ENCODE data around the gene RNF5.

Gene RNF5

DNA sequence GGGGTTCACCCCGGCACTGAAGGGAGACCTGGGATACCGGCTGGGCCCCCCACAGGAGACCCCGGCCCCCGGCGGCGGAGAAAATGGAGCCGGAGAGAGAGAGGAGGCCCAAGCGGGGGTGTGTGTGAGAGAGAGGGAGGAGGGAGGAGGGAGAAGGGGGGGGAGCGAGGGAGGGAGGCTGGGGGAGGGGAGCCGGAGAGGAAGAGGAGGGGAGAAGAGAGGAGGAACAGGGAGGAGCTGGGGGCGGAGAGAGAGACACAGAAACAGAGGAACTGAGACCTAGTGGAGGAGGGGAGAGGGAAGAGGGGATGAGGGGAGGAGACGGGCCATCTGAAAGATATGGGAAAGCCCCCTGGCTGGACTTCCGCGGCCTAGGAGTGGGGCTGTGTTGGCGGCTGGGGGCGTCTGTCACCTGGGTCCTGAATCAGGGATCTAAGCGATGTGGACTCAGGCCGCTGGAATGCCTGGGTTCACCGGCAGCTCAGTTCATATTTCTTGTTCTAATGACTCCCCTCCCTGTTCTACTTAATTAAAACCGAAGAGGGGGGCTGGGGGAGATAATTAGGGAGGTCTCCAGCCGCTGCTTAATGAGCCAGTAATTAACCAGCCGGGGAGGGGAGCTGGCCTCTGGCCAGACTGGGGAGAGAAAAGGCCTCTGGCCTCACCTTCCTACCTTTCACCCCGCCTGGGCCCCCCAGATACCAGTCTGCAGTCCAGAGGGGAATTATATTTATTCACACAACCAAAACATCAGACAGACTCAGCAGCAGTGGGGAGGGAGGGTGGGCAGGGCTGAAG, 12.0 kb downstream of the RNF5 start, which contains the start of gene PBX2:
PBX2 (minus strand) TSS at position 149 of the 798 bp plus-strand sequence. CDS start 287 bp downstream, outside the sequence.
- peak within 1 kb of the TSS; percentile 77 for H3K27ac ChIP-seq (ENCODE audit: extremely low read depth, low read depth, low read length)
- ChIA-PET POLR2A (interaction anchor here (0.6 to 2.2 kb wide), 15 partner anchors 11 to 1082 kb away, joined by 3 to 18 read pairs (median 6); partner anchors contain the start of genes AGPAT1, ATF6B, FKBPL and GPANK1), CTCF (interaction anchor here (0.6 to 1.8 kb wide), 3 partner anchors 8 to 71 kb away, joined by 3 to 6 read pairs (median 3); no protein-coding TSS in a partner anchor)
- no peaks in the 10 kb centered on the region for H3K9me3 ChIP-seq (ENCODE audit: control insufficient read depth, insufficient read depth, low read depth, low read length)
- peaks cover 0 to 27% of the 10 kb centered on the region in 2 experiments; a peak in 1 of 3 replicates for H3K36me3 ChIP-seq (ENCODE audit: control insufficient read depth in 2 of 2, insufficient read depth in 1 of 2, low read length in 2 of 2)
- peak within 1 kb of the TSS; percentile 62 for H3K4me3 ChIP-seq (ENCODE audit: low read depth, low read length)
- H3K4me1 ChIP-seq (ENCODE audit: control insufficient read depth, insufficient read depth, low read length), result peaks cover 10% of the 10 kb centered on the region
- TF ChIP-seq ZNF600 (tag by site-specific recombination; IDR thresholded peaks at IDR 0.05) (peak; percentile 70; the same call in 1 of the 2 replicates), SP3 (tag by site-specific recombination; IDR thresholded peaks at IDR 0.05) (peak; percentile 96), ZNF391 (tag by site-specific recombination; IDR thresholded peaks at IDR 0.05; ENCODE audit: borderline replicate concordance, low read depth) (0 out of 2 replicates have a peak, but pooled peaks have one; percentile 27), KLF16 (tag by site-specific recombination; IDR thresholded peaks at IDR 0.05) (peak; percentile 90), ZNF335 (tag by site-specific recombination; conservative IDR thresholded peaks at IDR 0.05) (peak; percentile 69), ZFP69B (tag by site-specific recombination; IDR thresholded peaks at IDR 0.05) (peak; percentile 56; the same call in 1 of the 2 replicates), SCRT1 (tag by site-specific recombination; IDR thresholded peaks at IDR 0.05; ENCODE audit: borderline replicate concordance) (no peak), KLF1 (tag by site-specific recombination; IDR thresholded peaks at IDR 0.05) (peak; percentile 64), GLIS2 (tag by site-specific recombination; IDR thresholded peaks at IDR 0.05) (peak; percentile 79), MYNN (tag by site-specific recombination; IDR thresholded peaks at IDR 0.05; ENCODE audit: borderline replicate concordance) (no peak), ZNF274 (IDR thresholded peaks at IDR 0.05; ENCODE audit: low read length) (no peak), ZNF274 (tag by site-specific recombination; IDR thresholded peaks at IDR 0.05; ENCODE audit: borderline replicate concordance) (no peak), ZNF561 (tag by site-specific recombination; IDR thresholded peaks at IDR 0.05; ENCODE audit: borderline replicate concordance) (0 out of 2 replicates have a peak, but pooled peaks have one; percentile 37), ZBTB21 (tag by site-specific recombination; IDR thresholded peaks at IDR 0.05) (peak; percentile 28; the same call in 1 of the 2 replicates), ZNF654 (tag by site-specific recombination; IDR thresholded peaks at IDR 0.05; ENCODE audit: low read depth) (no peak; the same call in 1 of the 2 replicates), ZNF596 (tag by site-specific recombination; IDR thresholded peaks at IDR 0.05) (peak; percentile 31; the same call in 1 of the 2 replicates), ZEB2 (tag by site-specific recombination; IDR thresholded peaks at IDR 0.05) (peak; percentile 82), KLF9 (tag by site-specific recombination; IDR thresholded peaks at IDR 0.05; ENCODE audit: low read depth) (peak; percentile 87), ZNF24 (tag by site-specific recombination; IDR thresholded peaks at IDR 0.05) (0 out of 2 replicates have a peak, but pooled peaks have one; percentile 40), IKZF3 (tag by site-specific recombination; IDR thresholded peaks at IDR 0.05) (peak; percentile 87), GLI4 (tag by site-specific recombination; IDR thresholded peaks at IDR 0.05) (no peak; the same call in 1 of the 2 replicates), GLIS1 (tag by site-specific recombination; IDR thresholded peaks at IDR 0.05) (peak; percentile 67), ZNF423 (tag by site-specific recombination; IDR thresholded peaks at IDR 0.05) (peak; percentile 45), SP2 (tag by site-specific recombination; IDR thresholded peaks at IDR 0.05) (peak; percentile 98), KLF7 (tag by site-specific recombination; IDR thresholded peaks at IDR 0.05; ENCODE audit: borderline replicate concordance) (0 out of 2 replicates have a peak, but pooled peaks have one; percentile 51)
- TF ChIP-seq, protein P1, sequence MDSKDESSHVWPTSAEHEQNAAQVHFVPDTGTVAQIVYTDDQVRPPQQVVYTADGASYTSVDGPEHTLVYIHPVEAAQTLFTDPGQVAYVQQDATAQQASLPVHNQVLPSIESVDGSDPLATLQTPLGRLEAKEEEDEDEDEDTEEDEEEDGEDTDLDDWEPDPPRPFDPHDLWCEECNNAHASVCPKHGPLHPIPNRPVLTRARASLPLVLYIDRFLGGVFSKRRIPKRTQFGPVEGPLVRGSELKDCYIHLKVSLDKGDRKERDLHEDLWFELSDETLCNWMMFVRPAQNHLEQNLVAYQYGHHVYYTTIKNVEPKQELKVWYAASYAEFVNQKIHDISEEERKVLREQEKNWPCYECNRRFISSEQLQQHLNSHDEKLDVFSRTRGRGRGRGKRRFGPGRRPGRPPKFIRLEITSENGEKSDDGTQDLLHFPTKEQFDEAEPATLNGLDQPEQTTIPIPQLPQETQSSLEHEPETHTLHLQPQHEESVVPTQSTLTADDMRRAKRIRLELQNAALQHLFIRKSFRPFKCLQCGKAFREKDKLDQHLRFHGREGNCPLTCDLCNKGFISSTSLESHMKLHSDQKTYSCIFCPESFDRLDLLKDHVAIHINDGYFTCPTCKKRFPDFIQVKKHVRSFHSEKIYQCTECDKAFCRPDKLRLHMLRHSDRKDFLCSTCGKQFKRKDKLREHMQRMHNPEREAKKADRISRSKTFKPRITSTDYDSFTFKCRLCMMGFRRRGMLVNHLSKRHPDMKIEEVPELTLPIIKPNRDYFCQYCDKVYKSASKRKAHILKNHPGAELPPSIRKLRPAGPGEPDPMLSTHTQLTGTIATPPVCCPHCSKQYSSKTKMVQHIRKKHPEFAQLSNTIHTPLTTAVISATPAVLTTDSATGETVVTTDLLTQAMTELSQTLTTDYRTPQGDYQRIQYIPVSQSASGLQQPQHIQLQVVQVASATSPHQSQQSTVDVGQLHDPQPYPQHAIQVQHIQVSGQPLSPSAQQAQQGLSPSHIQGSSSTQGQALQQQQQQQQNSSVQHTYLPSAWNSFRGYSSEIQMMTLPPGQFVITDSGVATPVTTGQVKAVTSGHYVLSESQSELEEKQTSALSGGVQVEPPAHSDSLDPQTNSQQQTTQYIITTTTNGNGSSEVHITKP (tag by site-specific recombination; IDR thresholded peaks at IDR 0.05), result peak; percentile 79
- TF ChIP-seq, protein P2, sequence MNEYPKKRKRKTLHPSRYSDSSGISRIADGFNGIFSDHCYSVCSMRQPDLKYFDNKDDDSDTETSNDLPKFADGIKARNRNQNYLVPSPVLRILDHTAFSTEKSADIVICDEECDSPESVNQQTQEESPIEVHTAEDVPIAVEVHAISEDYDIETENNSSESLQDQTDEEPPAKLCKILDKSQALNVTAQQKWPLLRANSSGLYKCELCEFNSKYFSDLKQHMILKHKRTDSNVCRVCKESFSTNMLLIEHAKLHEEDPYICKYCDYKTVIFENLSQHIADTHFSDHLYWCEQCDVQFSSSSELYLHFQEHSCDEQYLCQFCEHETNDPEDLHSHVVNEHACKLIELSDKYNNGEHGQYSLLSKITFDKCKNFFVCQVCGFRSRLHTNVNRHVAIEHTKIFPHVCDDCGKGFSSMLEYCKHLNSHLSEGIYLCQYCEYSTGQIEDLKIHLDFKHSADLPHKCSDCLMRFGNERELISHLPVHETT (tag by site-specific recombination; IDR thresholded peaks at IDR 0.05), result peak; percentile 77; the same call in 1 of the 2 replicates
- TF ChIP-seq, protein P3, sequence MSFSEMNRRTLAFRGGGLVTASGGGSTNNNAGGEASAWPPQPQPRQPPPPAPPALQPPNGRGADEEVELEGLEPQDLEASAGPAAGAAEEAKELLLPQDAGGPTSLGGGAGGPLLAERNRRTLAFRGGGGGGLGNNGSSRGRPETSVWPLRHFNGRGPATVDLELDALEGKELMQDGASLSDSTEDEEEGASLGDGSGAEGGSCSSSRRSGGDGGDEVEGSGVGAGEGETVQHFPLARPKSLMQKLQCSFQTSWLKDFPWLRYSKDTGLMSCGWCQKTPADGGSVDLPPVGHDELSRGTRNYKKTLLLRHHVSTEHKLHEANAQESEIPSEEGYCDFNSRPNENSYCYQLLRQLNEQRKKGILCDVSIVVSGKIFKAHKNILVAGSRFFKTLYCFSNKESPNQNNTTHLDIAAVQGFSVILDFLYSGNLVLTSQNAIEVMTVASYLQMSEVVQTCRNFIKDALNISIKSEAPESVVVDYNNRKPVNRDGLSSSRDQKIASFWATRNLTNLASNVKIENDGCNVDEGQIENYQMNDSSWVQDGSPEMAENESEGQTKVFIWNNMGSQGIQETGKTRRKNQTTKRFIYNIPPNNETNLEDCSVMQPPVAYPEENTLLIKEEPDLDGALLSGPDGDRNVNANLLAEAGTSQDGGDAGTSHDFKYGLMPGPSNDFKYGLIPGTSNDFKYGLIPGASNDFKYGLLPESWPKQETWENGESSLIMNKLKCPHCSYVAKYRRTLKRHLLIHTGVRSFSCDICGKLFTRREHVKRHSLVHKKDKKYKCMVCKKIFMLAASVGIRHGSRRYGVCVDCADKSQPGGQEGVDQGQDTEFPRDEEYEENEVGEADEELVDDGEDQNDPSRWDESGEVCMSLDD (tag by site-specific recombination; IDR thresholded peaks at IDR 0.05), result peak; percentile 91

All from HEK293 (cell line).